ENCODE results near the gene EEFSEC. TPM values are rescaled to one million over a fixed set of nuclear protein-coding genes. Genes with fewer than 3 reads are reported as not detected.
A peak's percentile ranks its signal among the peaks of the same experiment; 100 is the strongest.

EEFSEC gene
- total and polyA plus RNA-seq, 2 of the 4 experiments (the other 2 are of a cell fraction): 4.5 to 9.3 TPM

DNA sequence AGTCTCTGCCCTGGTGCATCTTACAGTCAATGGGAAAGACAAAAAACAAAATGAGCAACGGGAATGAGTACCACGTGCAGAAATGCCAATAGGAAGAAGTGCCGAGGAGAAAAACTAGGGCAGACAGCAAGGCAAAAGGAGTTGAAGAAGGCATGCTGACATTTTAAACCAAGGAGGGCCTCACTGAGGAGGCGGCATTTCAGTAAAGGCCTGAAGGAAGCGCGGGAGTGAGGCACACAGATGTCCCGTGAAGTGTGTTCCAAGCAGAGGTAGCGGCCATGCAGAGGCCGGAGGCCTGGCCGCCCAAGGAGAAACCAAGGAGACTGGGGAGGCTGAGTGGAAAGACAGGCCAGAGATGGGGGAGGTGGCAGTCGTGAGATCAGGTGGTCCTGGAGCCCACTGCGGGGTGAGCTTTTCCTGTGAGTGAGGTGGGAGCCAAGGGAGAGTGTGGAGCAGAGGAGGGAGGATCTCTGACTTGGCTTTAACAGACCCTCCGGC, 278.6 kb downstream of the EEFSEC start:
- Histone ChIP-seq H2BK15ac (ENCODE audit: low read depth, low read length) (no peak overlapping the region), H2AFZ (replicated peaks; ENCODE audit: low read length, poor library complexity) (peak overlapping the region; percentile 63), H3K56ac (ENCODE audit: extremely low read depth, insufficient read depth, low read length) (no peak overlapping the region), H3K4ac (ENCODE audit: low read depth, low read length) (no peak overlapping the region), H3K27ac (ENCODE audit: insufficient read depth, low read length) (no peak overlapping the region), H3K79me1 (ENCODE audit: low read depth in 1 of 2, low read length in 2 of 2) (no peaks in the 10 kb centered on the region), H3K4me3 (ENCODE audit: insufficient read depth, low read depth, low read length) (no peak overlapping the region), H3K27me3 (ENCODE audit: control insufficient read depth, insufficient read depth, low read length) (peaks cover 69% of the 10 kb centered on the region), H3K14ac (replicated peaks; ENCODE audit: low read depth, low read length) (no peak overlapping the region), H3K23ac (ENCODE audit: low read depth, low read length) (no peak overlapping the region), H2AK5ac (ENCODE audit: low read depth, low read length) (no peak overlapping the region), H2BK120ac (ENCODE audit: low read depth, low read length) (no peak overlapping the region), H2AK9ac (replicated peaks; ENCODE audit: low read depth, low read length, poor library complexity) (no peak overlapping the region), H3K18ac (ENCODE audit: low read depth, low read length) (no peak overlapping the region), H3K9me3 (ENCODE audit: control insufficient read depth, insufficient read depth, low read length) (peaks cover 3% of the 10 kb centered on the region; the same call in 1 of the 2 replicates), H3K9me1 (ENCODE audit: insufficient read depth, low read length) (no peaks in the 10 kb centered on the region), H4K8ac (ENCODE audit: low read depth in 2 of 2, low read length in 2 of 2) (no peak overlapping the region), H3K36me3 (ENCODE audit: control insufficient read depth, insufficient read depth, low read length) (no peaks in the 10 kb centered on the region), H4K91ac (ENCODE audit: insufficient read depth, low read depth, low read length) (no peak overlapping the region), H4K20me1 (ENCODE audit: insufficient read depth, low read length) (no peaks in the 10 kb centered on the region; the same call in none of the 2 replicates), H2BK20ac (ENCODE audit: low read depth, low read length) (no peak overlapping the region), H3K4me2 (ENCODE audit: low read depth, low read length) (no peak overlapping the region), H2BK5ac (ENCODE audit: low read depth, low read length, poor library complexity, severe bottlenecking) (no peak overlapping the region), H3K9ac (ENCODE audit: low read depth, low read length) (no peak overlapping the region), H3K4me1 (ENCODE audit: control insufficient read depth, insufficient read depth, low read length) (peaks cover 2% of the 10 kb centered on the region; the same call in 1 of the 2 replicates), H4K5ac (ENCODE audit: low read depth, low read length) (no peak overlapping the region)
- BruUV-seq (replicated peaks): no TSS peak
- 54% methylated on average over 12 of the region's 13 CpGs; no CpG with 5 or more reads in 1 of the 2 experiments for WGBS, 2 experiments (ENCODE audit: extremely low coverage in 2 of 2, insufficient read length in 1 of 2)
- DNase-seq (no peak), ATAC-seq (ENCODE audit: low read depth) (no peak)
- intact Hi-C loops (cut with micrococcal nuclease) (no loop called here), in situ Hi-C loops (cut with MboI; ENCODE audit: low sequenced_read_pairs) (loop anchor here (5.0 kb wide), 1 partner anchor 70 kb away; no protein-coding TSS in a partner anchor), dilution Hi-C loops (cut with HindIII; ENCODE audit: low sequenced_read_pairs, unreplicated experiment) (no loop called here)
- CTCF ChIA-PET: no interaction called here
- POLR2A ChIA-PET (ENCODE audit: unreplicated experiment): no interaction called here
- TF ChIP-seq FOS (IDR thresholded peaks at IDR 0.05; ENCODE audit: low read depth, low read length) (no peak), CEBPB (IDR thresholded peaks at IDR 0.05; ENCODE audit: low read depth, low read length) (no peak), RAD21 (IDR thresholded peaks at IDR 0.05; ENCODE audit: low read length) (no peak), NFE2L2 (IDR thresholded peaks at IDR 0.05; ENCODE audit: low read depth, low read length) (no peak)
- TF ChIP-seq, protein P1, sequence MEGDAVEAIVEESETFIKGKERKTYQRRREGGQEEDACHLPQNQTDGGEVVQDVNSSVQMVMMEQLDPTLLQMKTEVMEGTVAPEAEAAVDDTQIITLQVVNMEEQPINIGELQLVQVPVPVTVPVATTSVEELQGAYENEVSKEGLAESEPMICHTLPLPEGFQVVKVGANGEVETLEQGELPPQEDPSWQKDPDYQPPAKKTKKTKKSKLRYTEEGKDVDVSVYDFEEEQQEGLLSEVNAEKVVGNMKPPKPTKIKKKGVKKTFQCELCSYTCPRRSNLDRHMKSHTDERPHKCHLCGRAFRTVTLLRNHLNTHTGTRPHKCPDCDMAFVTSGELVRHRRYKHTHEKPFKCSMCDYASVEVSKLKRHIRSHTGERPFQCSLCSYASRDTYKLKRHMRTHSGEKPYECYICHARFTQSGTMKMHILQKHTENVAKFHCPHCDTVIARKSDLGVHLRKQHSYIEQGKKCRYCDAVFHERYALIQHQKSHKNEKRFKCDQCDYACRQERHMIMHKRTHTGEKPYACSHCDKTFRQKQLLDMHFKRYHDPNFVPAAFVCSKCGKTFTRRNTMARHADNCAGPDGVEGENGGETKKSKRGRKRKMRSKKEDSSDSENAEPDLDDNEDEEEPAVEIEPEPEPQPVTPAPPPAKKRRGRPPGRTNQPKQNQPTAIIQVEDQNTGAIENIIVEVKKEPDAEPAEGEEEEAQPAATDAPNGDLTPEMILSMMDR (conservative IDR thresholded peaks at IDR 0.05; ENCODE audit: low read depth, low read length): no peak
